Measurements from ENCODE around the gene MAPK1IP1L. TPM values are rescaled to one million over a fixed set of nuclear protein-coding genes. Genes with fewer than 3 reads are reported as not detected.

Gene MAPK1IP1L
- total and polyA plus RNA-seq, 2 of the 8 experiments (the other 6 are each of a cell fraction or from before 2014, with no cell fraction given): 111 to 228 TPM

- TF ChIP-seq, protein P1, sequence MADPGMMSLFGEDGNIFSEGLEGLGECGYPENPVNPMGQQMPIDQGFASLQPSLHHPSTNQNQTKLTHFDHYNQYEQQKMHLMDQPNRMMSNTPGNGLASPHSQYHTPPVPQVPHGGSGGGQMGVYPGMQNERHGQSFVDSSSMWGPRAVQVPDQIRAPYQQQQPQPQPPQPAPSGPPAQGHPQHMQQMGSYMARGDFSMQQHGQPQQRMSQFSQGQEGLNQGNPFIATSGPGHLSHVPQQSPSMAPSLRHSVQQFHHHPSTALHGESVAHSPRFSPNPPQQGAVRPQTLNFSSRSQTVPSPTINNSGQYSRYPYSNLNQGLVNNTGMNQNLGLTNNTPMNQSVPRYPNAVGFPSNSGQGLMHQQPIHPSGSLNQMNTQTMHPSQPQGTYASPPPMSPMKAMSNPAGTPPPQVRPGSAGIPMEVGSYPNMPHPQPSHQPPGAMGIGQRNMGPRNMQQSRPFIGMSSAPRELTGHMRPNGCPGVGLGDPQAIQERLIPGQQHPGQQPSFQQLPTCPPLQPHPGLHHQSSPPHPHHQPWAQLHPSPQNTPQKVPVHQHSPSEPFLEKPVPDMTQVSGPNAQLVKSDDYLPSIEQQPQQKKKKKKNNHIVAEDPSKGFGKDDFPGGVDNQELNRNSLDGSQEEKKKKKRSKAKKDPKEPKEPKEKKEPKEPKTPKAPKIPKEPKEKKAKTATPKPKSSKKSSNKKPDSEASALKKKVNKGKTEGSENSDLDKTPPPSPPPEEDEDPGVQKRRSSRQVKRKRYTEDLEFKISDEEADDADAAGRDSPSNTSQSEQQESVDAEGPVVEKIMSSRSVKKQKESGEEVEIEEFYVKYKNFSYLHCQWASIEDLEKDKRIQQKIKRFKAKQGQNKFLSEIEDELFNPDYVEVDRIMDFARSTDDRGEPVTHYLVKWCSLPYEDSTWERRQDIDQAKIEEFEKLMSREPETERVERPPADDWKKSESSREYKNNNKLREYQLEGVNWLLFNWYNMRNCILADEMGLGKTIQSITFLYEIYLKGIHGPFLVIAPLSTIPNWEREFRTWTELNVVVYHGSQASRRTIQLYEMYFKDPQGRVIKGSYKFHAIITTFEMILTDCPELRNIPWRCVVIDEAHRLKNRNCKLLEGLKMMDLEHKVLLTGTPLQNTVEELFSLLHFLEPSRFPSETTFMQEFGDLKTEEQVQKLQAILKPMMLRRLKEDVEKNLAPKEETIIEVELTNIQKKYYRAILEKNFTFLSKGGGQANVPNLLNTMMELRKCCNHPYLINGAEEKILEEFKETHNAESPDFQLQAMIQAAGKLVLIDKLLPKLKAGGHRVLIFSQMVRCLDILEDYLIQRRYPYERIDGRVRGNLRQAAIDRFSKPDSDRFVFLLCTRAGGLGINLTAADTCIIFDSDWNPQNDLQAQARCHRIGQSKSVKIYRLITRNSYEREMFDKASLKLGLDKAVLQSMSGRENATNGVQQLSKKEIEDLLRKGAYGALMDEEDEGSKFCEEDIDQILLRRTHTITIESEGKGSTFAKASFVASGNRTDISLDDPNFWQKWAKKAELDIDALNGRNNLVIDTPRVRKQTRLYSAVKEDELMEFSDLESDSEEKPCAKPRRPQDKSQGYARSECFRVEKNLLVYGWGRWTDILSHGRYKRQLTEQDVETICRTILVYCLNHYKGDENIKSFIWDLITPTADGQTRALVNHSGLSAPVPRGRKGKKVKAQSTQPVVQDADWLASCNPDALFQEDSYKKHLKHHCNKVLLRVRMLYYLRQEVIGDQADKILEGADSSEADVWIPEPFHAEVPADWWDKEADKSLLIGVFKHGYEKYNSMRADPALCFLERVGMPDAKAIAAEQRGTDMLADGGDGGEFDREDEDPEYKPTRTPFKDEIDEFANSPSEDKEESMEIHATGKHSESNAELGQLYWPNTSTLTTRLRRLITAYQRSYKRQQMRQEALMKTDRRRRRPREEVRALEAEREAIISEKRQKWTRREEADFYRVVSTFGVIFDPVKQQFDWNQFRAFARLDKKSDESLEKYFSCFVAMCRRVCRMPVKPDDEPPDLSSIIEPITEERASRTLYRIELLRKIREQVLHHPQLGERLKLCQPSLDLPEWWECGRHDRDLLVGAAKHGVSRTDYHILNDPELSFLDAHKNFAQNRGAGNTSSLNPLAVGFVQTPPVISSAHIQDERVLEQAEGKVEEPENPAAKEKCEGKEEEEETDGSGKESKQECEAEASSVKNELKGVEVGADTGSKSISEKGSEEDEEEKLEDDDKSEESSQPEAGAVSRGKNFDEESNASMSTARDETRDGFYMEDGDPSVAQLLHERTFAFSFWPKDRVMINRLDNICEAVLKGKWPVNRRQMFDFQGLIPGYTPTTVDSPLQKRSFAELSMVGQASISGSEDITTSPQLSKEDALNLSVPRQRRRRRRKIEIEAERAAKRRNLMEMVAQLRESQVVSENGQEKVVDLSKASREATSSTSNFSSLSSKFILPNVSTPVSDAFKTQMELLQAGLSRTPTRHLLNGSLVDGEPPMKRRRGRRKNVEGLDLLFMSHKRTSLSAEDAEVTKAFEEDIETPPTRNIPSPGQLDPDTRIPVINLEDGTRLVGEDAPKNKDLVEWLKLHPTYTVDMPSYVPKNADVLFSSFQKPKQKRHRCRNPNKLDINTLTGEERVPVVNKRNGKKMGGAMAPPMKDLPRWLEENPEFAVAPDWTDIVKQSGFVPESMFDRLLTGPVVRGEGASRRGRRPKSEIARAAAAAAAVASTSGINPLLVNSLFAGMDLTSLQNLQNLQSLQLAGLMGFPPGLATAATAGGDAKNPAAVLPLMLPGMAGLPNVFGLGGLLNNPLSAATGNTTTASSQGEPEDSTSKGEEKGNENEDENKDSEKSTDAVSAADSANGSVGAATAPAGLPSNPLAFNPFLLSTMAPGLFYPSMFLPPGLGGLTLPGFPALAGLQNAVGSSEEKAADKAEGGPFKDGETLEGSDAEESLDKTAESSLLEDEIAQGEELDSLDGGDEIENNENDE (IDR thresholded peaks at IDR 0.05; ENCODE audit: insufficient replicate concordance, low read length): no peak
- TF ChIP-seq RBBP5 (IDR thresholded peaks at IDR 0.05; ENCODE audit: borderline replicate concordance, low read depth, low read length) (no peak), POU5F1 (IDR thresholded peaks at IDR 0.05; ENCODE audit: low read depth, low read length) (no peak), BRCA1 (IDR thresholded peaks at IDR 0.05; ENCODE audit: low read depth, low read length) (no peak), CBX8 (IDR thresholded peaks at IDR 0.05; ENCODE audit: borderline replicate concordance, low read depth, low read length) (no peak), ZNF274 (IDR thresholded peaks at IDR 0.05; ENCODE audit: borderline replicate concordance, extremely low read depth, low read length) (no peak)
These were observed 25.5 kb upstream of the MAPK1IP1L start (continued) for GRCh38 chr14:55025948-55026347.

Measured in H1 (cell line).